HK-2 (cell line): ENCODE results near the gene CHCHD6.

ENCODE experiments used
- DNase-seq: peaks from one replicate; pipeline ENCODE4 v3.0.0-alpha.2; 2018; ENCODE audit not compliant: unreplicated experiment

Gene CHCHD6

GRCh38 chr3:127008236-127008635, 304.2 kb downstream of the CHCHD6 start:
- DNase-seq = no peak

- no peak for DNase-seq
These were observed 305.5 kb downstream of the CHCHD6 start for GRCh38 chr3:127009531-127009930.
